Neural progenitor cell (in vitro differentiated cells): ENCODE data around the gene ASCC2.

ENCODE experiments used
- EZH2 ChIP-seq: fragments of 200-600 bp; sonication (generic); IDR thresholded peaks from 2 replicates; pipeline ENCODE4 v1.6.1; 2017; ENCODE audit warnings: antibody characterized with exemption, mild to moderate bottlenecking, moderate library complexity
- EZH2phosphoT487 ChIP-seq: fragments of 200-600 bp; sonication (generic); IDR thresholded peaks from 2 replicates; pipeline ENCODE4 v1.6.1; 2017; ENCODE audit warnings: antibody characterized with exemption
- TF ChIP-seq, protein P1 (sequence below): fragments of 200-600 bp; sonication (generic); IDR thresholded peaks from 2 replicates; pipeline ENCODE4 v1.5.1; 2017; ENCODE audit warnings: antibody characterized with exemption, mild to moderate bottlenecking

DNA sequence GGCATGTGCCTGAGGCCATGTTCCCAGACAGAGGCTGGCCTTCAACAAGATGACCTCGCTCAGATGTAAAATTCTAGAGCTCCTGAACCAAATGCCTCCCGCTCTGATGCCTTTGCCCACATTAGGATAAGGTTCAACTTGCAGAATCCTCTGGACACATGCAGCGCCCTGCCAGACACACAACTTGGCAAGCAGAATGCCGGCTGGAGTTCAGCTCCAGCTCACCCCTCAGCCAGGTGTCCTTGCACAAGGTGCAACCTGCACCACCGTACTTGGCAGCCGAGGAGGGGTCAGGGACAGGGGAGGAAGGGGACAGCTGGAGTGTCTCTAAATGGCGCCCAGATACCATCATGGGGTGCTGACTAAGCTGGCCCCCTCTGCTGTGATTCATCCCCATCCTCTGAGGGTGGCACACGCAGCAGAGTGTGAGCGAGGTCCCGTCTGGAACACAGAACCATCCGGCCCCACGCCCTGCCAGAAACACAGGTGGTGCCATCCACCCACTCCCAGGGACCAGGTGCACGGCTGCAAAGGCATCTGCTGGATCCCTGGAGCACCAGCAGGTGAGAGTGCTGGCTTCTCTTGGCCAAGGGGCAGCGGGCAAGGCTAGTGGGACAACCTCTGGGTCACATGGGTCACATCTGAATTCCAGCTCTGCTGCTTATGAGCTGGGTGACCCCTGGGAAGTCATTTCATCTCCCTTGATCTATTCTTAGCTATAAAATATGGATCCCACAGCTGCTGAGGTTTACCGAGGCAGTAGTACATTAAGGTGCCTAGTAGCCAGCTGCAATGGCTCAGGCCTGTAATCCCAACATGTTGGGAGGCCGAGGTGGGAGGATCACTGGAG lies 84.0 kb downstream of the ASCC2 start:
- TF ChIP-seq, protein P1, sequence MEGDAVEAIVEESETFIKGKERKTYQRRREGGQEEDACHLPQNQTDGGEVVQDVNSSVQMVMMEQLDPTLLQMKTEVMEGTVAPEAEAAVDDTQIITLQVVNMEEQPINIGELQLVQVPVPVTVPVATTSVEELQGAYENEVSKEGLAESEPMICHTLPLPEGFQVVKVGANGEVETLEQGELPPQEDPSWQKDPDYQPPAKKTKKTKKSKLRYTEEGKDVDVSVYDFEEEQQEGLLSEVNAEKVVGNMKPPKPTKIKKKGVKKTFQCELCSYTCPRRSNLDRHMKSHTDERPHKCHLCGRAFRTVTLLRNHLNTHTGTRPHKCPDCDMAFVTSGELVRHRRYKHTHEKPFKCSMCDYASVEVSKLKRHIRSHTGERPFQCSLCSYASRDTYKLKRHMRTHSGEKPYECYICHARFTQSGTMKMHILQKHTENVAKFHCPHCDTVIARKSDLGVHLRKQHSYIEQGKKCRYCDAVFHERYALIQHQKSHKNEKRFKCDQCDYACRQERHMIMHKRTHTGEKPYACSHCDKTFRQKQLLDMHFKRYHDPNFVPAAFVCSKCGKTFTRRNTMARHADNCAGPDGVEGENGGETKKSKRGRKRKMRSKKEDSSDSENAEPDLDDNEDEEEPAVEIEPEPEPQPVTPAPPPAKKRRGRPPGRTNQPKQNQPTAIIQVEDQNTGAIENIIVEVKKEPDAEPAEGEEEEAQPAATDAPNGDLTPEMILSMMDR: no peak
- TF ChIP-seq EZH2: no peak
- TF ChIP-seq EZH2phosphoT487: no peak
